ENCODE results near the gene MITF. TPM values are rescaled to one million over a fixed set of nuclear protein-coding genes. Genes with fewer than 3 reads are reported as not detected.
A peak's percentile ranks its signal among the peaks of the same experiment; 100 is the strongest.

MITF gene
- total RNA-seq, 1 donor from 2014 or later: 19.4 TPM

GRCh38 chr3:69803681-69804270 is 64.5 kb downstream of the MITF start:
- no peak overlapping the region for H3K4me3 Mint-ChIP-seq (ENCODE audit: low read depth)
- TF ChIP-seq CTCF (IDR thresholded peaks at IDR 0.05; ENCODE audit: unreplicated experiment): no peak
- H3K9me3 Mint-ChIP-seq (ENCODE audit: low read depth): peaks cover 4% of the 10 kb centered on the region
- H3K27me3 Mint-ChIP-seq: no peaks in the 10 kb centered on the region
- no peak for DNase-seq (ENCODE audit: low spot score, unreplicated experiment)
- H3K4me1 Mint-ChIP-seq (ENCODE audit: low read depth): peaks cover 1% of the 10 kb centered on the region
- peak overlapping the region; percentile 85 for H3K27ac Mint-ChIP-seq
- no peaks in the 10 kb centered on the region for H3K36me3 Mint-ChIP-seq (ENCODE audit: insufficient read depth)

GRCh38 chr3:69805491-69805890 is 66.2 kb downstream of the MITF start:
- H3K27me3 Mint-ChIP-seq: no peaks in the 10 kb centered on the region
- H3K36me3 Mint-ChIP-seq (ENCODE audit: insufficient read depth): no peaks in the 10 kb centered on the region
- TF ChIP-seq CTCF (IDR thresholded peaks at IDR 0.05; ENCODE audit: unreplicated experiment): no peak
- no peak overlapping the region for H3K4me3 Mint-ChIP-seq (ENCODE audit: low read depth)
- DNase-seq (ENCODE audit: low spot score, unreplicated experiment): no peak
- H3K27ac Mint-ChIP-seq: no peak overlapping the region
- H3K4me1 Mint-ChIP-seq (ENCODE audit: low read depth): peaks cover 1% of the 10 kb centered on the region
- no peaks in the 10 kb centered on the region for H3K9me3 Mint-ChIP-seq (ENCODE audit: low read depth)

GRCh38 chr3:69806735-69807438 is 67.6 kb downstream of the MITF start:
- H3K4me1 Mint-ChIP-seq (ENCODE audit: low read depth): peaks cover 4% of the 10 kb centered on the region
- H3K9me3 Mint-ChIP-seq (ENCODE audit: low read depth): no peaks in the 10 kb centered on the region
- TF ChIP-seq CTCF (IDR thresholded peaks at IDR 0.05; ENCODE audit: unreplicated experiment): no peak
- H3K36me3 Mint-ChIP-seq (ENCODE audit: insufficient read depth): no peaks in the 10 kb centered on the region
- no peak overlapping the region for H3K27ac Mint-ChIP-seq
- no peaks in the 10 kb centered on the region for H3K27me3 Mint-ChIP-seq
- no peak overlapping the region for H3K4me3 Mint-ChIP-seq (ENCODE audit: low read depth)
- no peak for DNase-seq (ENCODE audit: low spot score, unreplicated experiment)

GRCh38 chr3:69807674-69808073 is 68.4 kb downstream of the MITF start:
- no peak for DNase-seq (ENCODE audit: low spot score, unreplicated experiment)
- H3K36me3 Mint-ChIP-seq (ENCODE audit: insufficient read depth): no peaks in the 10 kb centered on the region
- H3K27ac Mint-ChIP-seq: no peak overlapping the region
- H3K9me3 Mint-ChIP-seq (ENCODE audit: low read depth): no peaks in the 10 kb centered on the region
- peaks cover 4% of the 10 kb centered on the region for H3K4me1 Mint-ChIP-seq (ENCODE audit: low read depth)
- no peak overlapping the region for H3K4me3 Mint-ChIP-seq (ENCODE audit: low read depth)
- no peak for TF ChIP-seq CTCF (IDR thresholded peaks at IDR 0.05; ENCODE audit: unreplicated experiment)
- no peaks in the 10 kb centered on the region for H3K27me3 Mint-ChIP-seq

DNA sequence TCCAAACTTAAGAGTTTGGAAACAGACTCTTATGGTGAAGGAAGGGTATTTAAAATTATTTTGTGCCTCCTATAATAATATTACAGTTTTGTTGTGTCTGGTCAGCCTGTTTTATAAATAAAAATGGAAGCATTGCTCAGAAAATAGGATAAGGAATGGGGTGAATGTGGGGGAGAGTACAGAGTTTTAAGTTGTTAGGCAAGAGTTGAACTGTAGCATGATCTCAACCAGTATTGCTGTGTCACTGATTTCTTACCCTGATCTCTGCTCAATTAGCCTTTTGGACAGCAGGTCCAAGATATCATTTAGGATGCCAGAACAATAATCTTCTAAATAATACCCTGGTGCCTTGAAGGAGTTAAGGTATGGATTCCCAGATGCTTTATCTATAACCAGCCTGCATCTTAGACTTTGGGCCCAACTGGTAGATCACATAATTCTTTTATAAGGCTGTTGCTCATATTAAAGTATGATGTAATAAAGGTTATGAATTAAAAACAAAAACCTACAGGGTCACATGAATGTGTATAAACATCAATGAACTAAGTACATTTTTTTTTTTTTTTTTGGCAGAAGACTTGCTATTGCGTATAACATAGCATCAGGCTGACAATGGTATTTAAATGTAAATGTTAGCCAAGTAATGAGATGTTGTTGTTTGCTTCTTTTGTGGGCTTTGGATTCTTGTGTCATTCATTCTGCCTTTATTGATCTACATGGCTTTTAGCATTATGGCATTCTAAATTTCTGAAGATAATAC is 70.0 kb downstream of the MITF start:
- TF ChIP-seq CTCF (IDR thresholded peaks at IDR 0.05; ENCODE audit: unreplicated experiment): no peak
- no peaks in the 10 kb centered on the region for H3K27me3 Mint-ChIP-seq
- H3K4me1 Mint-ChIP-seq (ENCODE audit: low read depth): peaks cover 4% of the 10 kb centered on the region
- H3K4me3 Mint-ChIP-seq (ENCODE audit: low read depth): no peak overlapping the region
- H3K27ac Mint-ChIP-seq: no peak overlapping the region
- H3K36me3 Mint-ChIP-seq (ENCODE audit: insufficient read depth): no peaks in the 10 kb centered on the region
- DNase-seq (ENCODE audit: low spot score, unreplicated experiment): no peak
- no peaks in the 10 kb centered on the region for H3K9me3 Mint-ChIP-seq (ENCODE audit: low read depth)

Data from progenitor cell of endocrine pancreas (in vitro differentiated cells).